ENCODE results near the gene CDH4.

GRCh38 chr20:61477451-61477861 lies 225.4 kb downstream of the CDH4 start:
- TF ChIP-seq CTCF (IDR thresholded peaks at IDR 0.05) (no peak), POLR2A (IDR thresholded peaks at IDR 0.05) (no peak)
